Lower leg skin (tissue), 3 donors: ENCODE measurements around the gene ATR.

Source experiments
- POLR2A ChIP-seq, 2 donors: fragments of 450-650 bp; IDR thresholded peaks; one replicate each; pipeline ENCODE4 v1.6.1; 2016 to 2017; ENCODE audit warnings: antibody characterized with exemption in 2 of 2, mild to moderate bottlenecking in 1 of 2, moderate library complexity in 1 of 2
- TF ChIP-seq, protein P1 (sequence below), 3 donors: fragments of 450-650 bp; IDR thresholded peaks; one replicate each; pipeline ENCODE4 v1.5.1; 2016; ENCODE audit warnings: antibody characterized with exemption in 3 of 3, mild to moderate bottlenecking in 3 of 3, moderate library complexity in 2 of 3

DNA sequence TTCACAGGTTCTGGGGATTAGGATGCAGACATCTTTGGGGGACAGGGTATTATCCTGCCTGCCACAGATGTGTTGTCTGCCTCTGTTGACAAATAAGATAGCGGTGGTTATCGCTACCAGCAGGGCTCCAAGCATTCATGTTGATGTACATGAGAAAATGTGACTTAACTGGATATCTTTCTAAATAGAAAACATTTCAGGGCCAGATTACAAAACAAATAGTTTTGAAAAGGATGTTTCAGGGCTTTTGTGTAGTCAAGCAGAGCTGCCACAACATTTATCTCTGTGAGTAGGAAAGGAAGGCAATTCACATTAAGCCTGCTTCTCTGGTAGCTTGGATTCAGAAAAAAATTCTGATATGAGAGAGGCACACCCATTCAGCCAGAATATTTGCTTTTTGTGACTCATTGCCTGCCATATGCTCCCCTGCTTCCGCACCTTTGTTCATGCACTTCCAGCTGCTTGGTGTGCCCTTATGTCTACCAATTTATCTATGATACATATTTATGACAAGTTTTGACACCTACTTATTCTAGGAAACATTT, 40.5 kb upstream of the ATR start:
- TF ChIP-seq, protein P1, sequence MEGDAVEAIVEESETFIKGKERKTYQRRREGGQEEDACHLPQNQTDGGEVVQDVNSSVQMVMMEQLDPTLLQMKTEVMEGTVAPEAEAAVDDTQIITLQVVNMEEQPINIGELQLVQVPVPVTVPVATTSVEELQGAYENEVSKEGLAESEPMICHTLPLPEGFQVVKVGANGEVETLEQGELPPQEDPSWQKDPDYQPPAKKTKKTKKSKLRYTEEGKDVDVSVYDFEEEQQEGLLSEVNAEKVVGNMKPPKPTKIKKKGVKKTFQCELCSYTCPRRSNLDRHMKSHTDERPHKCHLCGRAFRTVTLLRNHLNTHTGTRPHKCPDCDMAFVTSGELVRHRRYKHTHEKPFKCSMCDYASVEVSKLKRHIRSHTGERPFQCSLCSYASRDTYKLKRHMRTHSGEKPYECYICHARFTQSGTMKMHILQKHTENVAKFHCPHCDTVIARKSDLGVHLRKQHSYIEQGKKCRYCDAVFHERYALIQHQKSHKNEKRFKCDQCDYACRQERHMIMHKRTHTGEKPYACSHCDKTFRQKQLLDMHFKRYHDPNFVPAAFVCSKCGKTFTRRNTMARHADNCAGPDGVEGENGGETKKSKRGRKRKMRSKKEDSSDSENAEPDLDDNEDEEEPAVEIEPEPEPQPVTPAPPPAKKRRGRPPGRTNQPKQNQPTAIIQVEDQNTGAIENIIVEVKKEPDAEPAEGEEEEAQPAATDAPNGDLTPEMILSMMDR (IDR thresholded peaks at IDR 0.05) = no peak
- no peak for TF ChIP-seq POLR2A (IDR thresholded peaks at IDR 0.05)
